H1 (cell line): Measurements from ENCODE around the gene PELO. TPM values are rescaled to one million over a fixed set of nuclear protein-coding genes. Genes with fewer than 3 reads are reported as not detected.

Source experiments
- CHD2 ChIP-seq: IDR thresholded peaks from 2 replicates; pipeline ENCODE4 v1.6.1; 2012; ENCODE audit warnings: low read length, improper control_type of control experiment
- CREB1 ChIP-seq: IDR thresholded peaks from 2 replicates; pipeline ENCODE4 v1.6.1; 2012; ENCODE audit warnings: inconsistent platforms
- HDAC6 ChIP-seq: IDR thresholded peaks from one replicate; pipeline ENCODE4 v1.7.1; 2012; ENCODE audit warnings: low read depth, mild to moderate bottlenecking, inconsistent platforms, low read length, moderate library complexity
- JUN ChIP-seq: IDR thresholded peaks from 2 replicates; pipeline ENCODE4 v1.6.1; 2011; ENCODE audit warnings: low read depth, mild to moderate bottlenecking, improper control_type of control experiment, low read length
- POLR2A ChIP-seq, 2 experiments: IDR thresholded peaks; 1 replicate in 1 of 2; 2 replicates in 1 of 2; pipeline ENCODE4 v1.6.1; 2011; ENCODE audit warnings: low read depth in 2 of 2, low read length in 2 of 2, mild to moderate bottlenecking in 2 of 2; ENCODE audit errors: control extremely low read depth in 1 of 2
- polyA plus RNA-seq, 7 experiments: library from polyadenylated mRNA; depleted of rRNA in 3 of 7; stranded (reverse) in 5 of 7; unstranded in 2 of 7; fragments of >200 nt in 5 of 7; fragments of 200-250 nt in 2 of 7; gene quantifications; 1 replicate in 5 of 7; 2 replicates in 1 of 7; 4 replicates in 1 of 7; pipeline versions ENCODE4 v1.2.1 to v1.2.3, GENCODE V29; 2011 to 2013; ENCODE audit warnings: missing spikeins in 2 of 7, mixed read lengths in 2 of 7
- total RNA-seq: library from RNA; stranded (reverse); fragmentation: NEBNext Ultra II Directional; extraction: Animal tissue kit (Norgen Biotek cat#: 25700); gene quantifications from 2 replicates; pipeline ENCODE4 v1.2.1, GENCODE V29; 2021
- TF ChIP-seq, protein P1 (sequence below): IDR thresholded peaks from 2 replicates; pipeline ENCODE4 v1.6.1; 2011; ENCODE audit warnings: low read depth, mild to moderate bottlenecking, low read length; ENCODE audit not compliant: insufficient read depth
- TF ChIP-seq, protein P2 (sequence below), 3 experiments: IDR thresholded peaks; 1 replicate in 2 of 3; 2 replicates in 1 of 3; pipeline versions ENCODE4 v1.5.1 to v1.6.1; 2011; ENCODE audit warnings: low read length in 3 of 3, mild to moderate bottlenecking in 3 of 3, inconsistent platforms in 2 of 3, low read depth in 1 of 3, moderate library complexity in 1 of 3; ENCODE audit not compliant: insufficient read depth in 1 of 3; ENCODE audit errors: control extremely low read depth in 1 of 3

Gene PELO
- total and polyA plus RNA-seq, 2 of the 8 experiments (the other 6 are each of a cell fraction or from before 2014, with no cell fraction given), result 10.8 to 18.5 TPM

GRCh38 chr5:52834320-52834719 lies 46.6 kb downstream of the PELO start (continued):
- TF ChIP-seq, protein P1, sequence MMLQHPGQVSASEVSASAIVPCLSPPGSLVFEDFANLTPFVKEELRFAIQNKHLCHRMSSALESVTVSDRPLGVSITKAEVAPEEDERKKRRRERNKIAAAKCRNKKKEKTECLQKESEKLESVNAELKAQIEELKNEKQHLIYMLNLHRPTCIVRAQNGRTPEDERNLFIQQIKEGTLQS, result no peak
- TF ChIP-seq CHD2, result no peak
- TF ChIP-seq, protein P2, sequence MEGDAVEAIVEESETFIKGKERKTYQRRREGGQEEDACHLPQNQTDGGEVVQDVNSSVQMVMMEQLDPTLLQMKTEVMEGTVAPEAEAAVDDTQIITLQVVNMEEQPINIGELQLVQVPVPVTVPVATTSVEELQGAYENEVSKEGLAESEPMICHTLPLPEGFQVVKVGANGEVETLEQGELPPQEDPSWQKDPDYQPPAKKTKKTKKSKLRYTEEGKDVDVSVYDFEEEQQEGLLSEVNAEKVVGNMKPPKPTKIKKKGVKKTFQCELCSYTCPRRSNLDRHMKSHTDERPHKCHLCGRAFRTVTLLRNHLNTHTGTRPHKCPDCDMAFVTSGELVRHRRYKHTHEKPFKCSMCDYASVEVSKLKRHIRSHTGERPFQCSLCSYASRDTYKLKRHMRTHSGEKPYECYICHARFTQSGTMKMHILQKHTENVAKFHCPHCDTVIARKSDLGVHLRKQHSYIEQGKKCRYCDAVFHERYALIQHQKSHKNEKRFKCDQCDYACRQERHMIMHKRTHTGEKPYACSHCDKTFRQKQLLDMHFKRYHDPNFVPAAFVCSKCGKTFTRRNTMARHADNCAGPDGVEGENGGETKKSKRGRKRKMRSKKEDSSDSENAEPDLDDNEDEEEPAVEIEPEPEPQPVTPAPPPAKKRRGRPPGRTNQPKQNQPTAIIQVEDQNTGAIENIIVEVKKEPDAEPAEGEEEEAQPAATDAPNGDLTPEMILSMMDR (IDR thresholded peaks at IDR 0.05; ENCODE audit: control extremely low read depth in 1 of 3, insufficient read depth in 1 of 3, low read depth in 1 of 3, low read length in 3 of 3), result no peak
- no peak for TF ChIP-seq HDAC6
- TF ChIP-seq CREB1, result no peak
- no peak for TF ChIP-seq JUN
- TF ChIP-seq POLR2A (IDR thresholded peaks at IDR 0.05; ENCODE audit: control extremely low read depth in 1 of 2, low read depth in 2 of 2, low read length in 2 of 2), result no peak
- TF ChIP-seq, all 59 proteins: peak for 0
